GM18867 (cell line): Measurements from ENCODE around the gene CCNO.

Experiments
- ATAC-seq: cut with Tn5 transposase; IDR thresholded peaks from one replicate; pipeline ENCODE4 v1.9.1; 2021; ENCODE audit warnings: mild to moderate bottlenecking, moderate library complexity; ENCODE audit not compliant: unreplicated experiment

CCNO gene

GRCh38 chr5:55222985-55223811 is 10.2 kb downstream of the CCNO start:
- ATAC-seq: no peak

DNA sequence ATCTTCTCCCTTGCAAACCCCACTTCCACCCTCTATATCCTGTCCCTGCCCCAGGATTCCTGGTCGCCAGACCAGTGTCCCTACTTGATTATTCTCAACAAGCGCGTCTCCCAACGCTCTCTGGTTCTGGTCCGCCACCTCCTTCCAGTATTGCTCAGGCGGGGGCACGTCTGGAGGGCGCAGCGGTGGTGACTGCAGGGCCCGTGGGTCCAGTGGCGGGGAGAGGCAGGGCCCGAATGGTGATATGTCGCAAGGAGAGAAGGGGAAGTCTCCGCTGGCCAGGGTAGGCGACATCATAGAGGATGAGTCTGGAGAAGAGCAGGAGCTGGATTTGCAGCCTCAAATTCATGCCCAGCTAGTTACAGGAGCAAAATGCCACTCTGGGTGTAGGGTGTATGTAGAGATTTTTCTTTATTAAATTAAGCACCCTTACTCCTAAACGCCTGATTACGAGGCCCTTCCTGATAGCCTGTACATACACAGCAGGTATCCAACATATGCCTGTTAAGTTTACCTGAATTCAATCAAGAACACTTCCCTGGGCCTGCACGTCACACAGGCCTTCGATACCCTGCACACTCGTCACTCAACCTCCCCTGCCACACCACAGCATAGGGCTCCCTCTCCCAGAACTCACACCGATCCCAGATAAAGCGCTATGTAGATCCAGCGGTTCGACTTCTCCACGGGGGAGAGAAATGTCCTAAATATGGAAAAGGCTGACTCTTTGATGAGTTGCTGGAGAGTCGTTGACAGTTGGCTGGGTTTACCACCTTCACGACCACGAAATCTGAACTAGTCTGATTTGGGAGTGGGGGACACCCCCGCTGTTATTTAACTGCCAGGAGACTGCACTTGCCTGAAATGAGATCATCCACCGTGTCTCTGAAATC is 11.1 kb downstream of the CCNO start:
- no peak for ATAC-seq

DNA sequence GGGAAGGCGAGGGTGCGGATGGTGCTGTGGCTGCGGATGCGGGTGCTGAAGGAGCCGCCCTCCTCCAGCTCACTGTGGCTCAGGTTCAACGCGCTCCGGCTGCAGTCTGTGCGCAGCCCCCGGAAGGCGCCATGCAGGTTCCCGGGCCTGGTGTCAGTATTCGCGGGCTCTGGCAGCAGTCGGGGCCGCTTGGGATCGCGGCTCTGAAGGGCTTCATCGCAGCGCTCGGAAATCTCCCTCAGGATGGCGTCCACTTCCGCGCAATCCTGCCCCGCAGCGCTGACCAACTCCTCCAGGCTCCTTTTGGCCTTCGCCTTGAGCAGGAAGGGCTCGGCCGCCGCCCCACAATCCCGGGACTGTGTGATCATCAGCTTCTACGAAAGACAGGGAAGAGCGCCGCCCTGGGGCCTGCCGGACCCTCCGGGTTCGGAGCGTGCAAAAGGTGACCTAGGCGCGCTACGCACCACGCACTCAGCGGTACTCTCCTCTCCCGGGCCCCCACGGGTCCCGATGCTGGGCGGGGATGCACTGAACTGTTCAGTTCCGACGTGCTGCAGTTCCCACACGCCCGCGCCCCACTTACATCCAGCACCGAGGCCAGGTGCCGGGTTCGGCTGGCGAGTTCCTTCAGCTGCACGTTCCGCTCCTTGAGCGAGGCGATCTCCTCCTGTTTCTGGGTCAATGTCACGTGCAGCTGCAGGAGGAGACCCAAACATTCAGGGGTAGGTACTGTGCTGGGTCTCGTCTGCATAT is 12.8 kb downstream of the CCNO start:
- ATAC-seq: no peak

DNA sequence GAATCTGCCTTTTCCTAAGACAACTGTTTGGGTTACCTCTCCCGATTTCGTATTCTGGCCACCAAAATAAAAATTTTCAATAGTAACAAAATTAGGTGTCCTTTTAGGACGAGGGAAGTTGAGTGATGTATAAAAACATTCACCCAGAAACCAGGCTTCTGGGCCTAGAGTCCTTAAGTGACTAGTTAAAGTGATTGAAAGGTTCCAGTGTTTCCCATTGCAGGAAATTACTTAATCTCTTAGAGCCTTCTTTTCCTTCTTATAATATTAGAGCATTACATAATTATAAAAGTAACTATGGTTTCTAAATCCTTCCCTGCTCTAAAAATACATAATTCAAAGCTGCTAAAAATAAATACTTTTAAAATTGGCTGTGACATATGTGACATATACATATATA is 13.6 kb downstream of the CCNO start:
- no peak for ATAC-seq

- no peak for ATAC-seq
Measured at GRCh38 chr5:55218967-55219366, 14.4 kb downstream of the CCNO start.

GRCh38 chr5:55211184-55211874 is 22.1 kb downstream of the CCNO start:
- ATAC-seq: no peak

DNA sequence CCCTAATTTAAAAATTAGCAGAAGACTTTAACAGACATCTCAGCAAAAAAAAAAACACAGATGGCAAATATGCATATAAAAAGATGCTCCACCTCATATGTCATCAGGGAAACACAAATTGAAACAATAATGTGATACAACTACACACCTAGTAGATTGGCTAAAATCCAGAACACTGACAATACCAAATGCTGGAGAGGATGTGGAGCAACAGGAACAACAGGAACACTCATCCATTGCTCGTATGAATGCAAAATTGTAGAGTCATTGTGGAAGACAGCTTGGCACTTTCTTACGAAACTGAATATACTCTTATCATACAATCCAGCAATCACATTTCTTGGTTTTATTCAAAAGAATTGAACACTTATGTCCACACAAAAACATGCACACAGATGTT is 28.4 kb downstream of the CCNO start:
- no peak for ATAC-seq

DNA sequence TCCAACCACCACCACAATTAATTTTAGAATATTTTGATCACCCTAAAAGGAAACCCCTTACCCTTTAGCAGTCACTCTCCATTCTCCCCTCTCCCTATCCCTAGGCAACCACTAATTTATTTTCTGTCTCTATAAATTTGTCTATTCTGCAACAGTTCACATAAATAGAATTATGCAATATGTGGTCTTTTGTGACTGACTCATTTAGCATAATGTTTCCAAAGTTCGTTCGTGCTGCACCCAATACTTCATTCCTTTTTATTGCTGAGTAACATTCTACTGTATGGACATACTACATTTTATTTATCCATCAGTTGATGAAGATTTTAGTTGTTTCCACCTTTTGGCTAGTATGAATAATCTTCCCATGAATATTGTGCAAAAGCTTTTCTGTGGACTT is 42.2 kb downstream of the CCNO start:
- no peak for ATAC-seq

GRCh38 chr5:55188656-55189540 is 44.5 kb downstream of the CCNO start:
- no peak for ATAC-seq

DNA sequence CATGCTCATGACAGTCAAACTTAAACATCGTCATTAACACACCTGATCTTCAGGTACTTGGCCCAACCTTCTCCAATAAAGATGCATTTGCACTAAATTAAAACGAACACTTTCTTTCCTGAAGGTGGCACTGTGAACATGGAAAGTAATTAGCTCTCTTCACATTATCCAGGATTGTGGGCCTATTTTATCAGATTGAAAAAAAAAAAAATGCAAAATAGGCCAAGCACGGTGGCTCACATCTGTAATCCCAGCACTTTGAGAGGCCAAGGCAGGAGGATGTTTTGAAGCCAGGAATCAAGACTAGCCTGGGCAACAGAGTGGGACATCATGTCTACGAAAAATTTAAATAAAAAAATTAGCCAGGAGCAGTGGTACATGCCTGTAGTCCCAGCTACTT is 46.0 kb downstream of the CCNO start:
- ATAC-seq: no peak
